GM12865 (cell line): ENCODE results near the gene SUSD4.

Source experiments
- DNase-seq: peaks from one replicate; pipeline ENCODE4 v3.0.0; 2010; ENCODE audit warnings: low read depth
- H3K4me3 ChIP-seq: 2 replicates; pipeline ENCODE4 v1.5.1; 2011; ENCODE audit warnings: mild to moderate bottlenecking, low read depth, low read length, control low read depth
- CTCF ChIP-seq: IDR thresholded peaks from 2 replicates; pipeline ENCODE4 v1.5.1; 2011; ENCODE audit warnings: low read length, control low read depth, low read depth, inconsistent platforms; ENCODE audit not compliant: insufficient read depth; ENCODE audit errors: missing control alignments

The SUSD4 gene

GRCh38 chr1:223312705-223313414, 51.1 kb downstream of the SUSD4 start:
- no peak for TF ChIP-seq CTCF
- H3K4me3 ChIP-seq = no peak overlapping the region
- DNase-seq = no peak

GRCh38 chr1:223312273-223312672, 51.7 kb downstream of the SUSD4 start:
- TF ChIP-seq CTCF = no peak
- no peak overlapping the region for H3K4me3 ChIP-seq
- no peak for DNase-seq

- no peak overlapping the region for H3K4me3 ChIP-seq
- DNase-seq = no peak
- TF ChIP-seq CTCF = no peak
Measured at GRCh38 chr1:223311826-223312225, 52.1 kb downstream of the SUSD4 start.

DNA sequence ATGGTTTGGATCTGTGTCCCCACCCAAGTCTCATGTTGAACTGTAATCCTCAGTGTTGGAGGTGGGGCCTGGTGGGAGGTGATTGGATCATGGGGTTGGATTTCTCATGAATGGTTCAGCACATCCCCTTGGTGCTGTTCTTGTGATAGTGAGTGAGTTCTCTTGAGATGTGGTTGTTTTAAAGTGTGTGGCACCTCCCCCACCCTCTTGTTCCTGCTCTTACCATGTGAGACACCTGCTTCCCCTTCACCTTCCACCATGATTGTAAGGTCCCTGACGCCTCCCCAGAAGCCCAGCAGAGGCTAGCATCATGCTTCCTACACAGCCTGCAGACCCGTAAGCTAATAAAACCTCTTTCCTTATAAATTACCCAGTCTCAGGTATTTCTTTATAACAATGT, 55.8 kb downstream of the SUSD4 start:
- no peak for DNase-seq
- TF ChIP-seq CTCF = no peak
- no peak overlapping the region for H3K4me3 ChIP-seq

- no peak for DNase-seq
- H3K4me3 ChIP-seq = no peak overlapping the region
- TF ChIP-seq CTCF = no peak
Measured at GRCh38 chr1:223307544-223307943, 56.4 kb downstream of the SUSD4 start.

DNA sequence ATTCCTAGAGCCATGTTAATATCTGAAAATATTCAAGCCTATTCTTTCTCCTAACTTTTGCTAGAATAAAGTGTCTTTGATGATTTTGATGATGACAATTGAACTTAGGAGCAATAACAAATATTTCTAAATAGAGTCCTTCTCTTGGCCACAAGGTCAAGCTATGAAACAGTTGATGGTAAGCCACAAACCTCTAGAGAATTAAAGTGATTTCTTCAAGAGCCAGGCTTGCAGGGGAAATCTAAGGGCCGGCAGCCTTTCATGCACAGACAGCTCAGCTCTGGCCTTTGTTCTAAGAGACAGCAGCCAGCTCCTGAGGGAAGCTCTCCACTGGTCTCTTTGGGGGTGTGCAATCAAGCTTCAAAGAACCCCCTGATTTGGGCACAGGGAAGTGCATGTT, 59.0 kb downstream of the SUSD4 start:
- TF ChIP-seq CTCF = no peak
- no peak for DNase-seq
- H3K4me3 ChIP-seq = no peak overlapping the region

- H3K4me3 ChIP-seq = no peak overlapping the region
- TF ChIP-seq CTCF = no peak
- DNase-seq = no peak
Measured at GRCh38 chr1:223301371-223301770, 62.6 kb downstream of the SUSD4 start.
